CD4-positive, alpha-beta T cell treated with Interleukin-12 subunit alpha and Interleukin-12 subunit beta, for 1 hour (primary cell): Measurements from ENCODE around the gene BLM.

Source experiments
- DNase-seq: peaks from one replicate; pipeline ENCODE4 v3.0.0-alpha.2; 2020

Gene BLM

GRCh38 chr15:90790561-90790960 lies 73.4 kb downstream of the BLM start:
- no peak for DNase-seq

- DNase-seq = no peak
These were observed 77.4 kb downstream of the BLM start for GRCh38 chr15:90794538-90794937.

GRCh38 chr15:90799639-90800170 lies 82.6 kb downstream of the BLM start:
- DNase-seq = no peak

GRCh38 chr15:90801803-90802202 lies 84.7 kb downstream of the BLM start:
- no peak for DNase-seq

GRCh38 chr15:90807074-90807785 lies 90.1 kb downstream of the BLM start:
- DNase-seq = no peak

- DNase-seq = no peak
These were observed 90.6 kb downstream of the BLM start for GRCh38 chr15:90807786-90808086.

- DNase-seq = no peak
These were observed 91.5 kb downstream of the BLM start for GRCh38 chr15:90808517-90809235.

GRCh38 chr15:90809536-90809935 lies 92.4 kb downstream of the BLM start:
- DNase-seq = no peak

GRCh38 chr15:90810354-90810753 lies 93.2 kb downstream of the BLM start:
- no peak for DNase-seq

- no peak for DNase-seq
These were observed 95.2 kb downstream of the BLM start for GRCh38 chr15:90812171-90812957.

GRCh38 chr15:90812958-90813265 lies 95.8 kb downstream of the BLM start:
- no peak for DNase-seq

GRCh38 chr15:90813796-90814190 lies 96.6 kb downstream of the BLM start:
- DNase-seq = no peak

GRCh38 chr15:90814191-90814821 lies 97.2 kb downstream of the BLM start:
- DNase-seq = no peak

GRCh38 chr15:90816401-90817116 lies 99.4 kb downstream of the BLM start:
- peak; percentile 29 for DNase-seq

GRCh38 chr15:90817117-90818057 lies 100.2 kb downstream of the BLM start:
- DNase-seq = no peak

- no peak for DNase-seq
These were observed 101.4 kb downstream of the BLM start for GRCh38 chr15:90818251-90819210.

GRCh38 chr15:90819390-90819789 lies 102.2 kb downstream of the BLM start:
- no peak for DNase-seq

GRCh38 chr15:90819850-90820249 lies 102.7 kb downstream of the BLM start:
- DNase-seq = no peak

- DNase-seq = no peak
These were observed 103.3 kb downstream of the BLM start for GRCh38 chr15:90820481-90820880.

GRCh38 chr15:90822204-90822955 lies 105.2 kb downstream of the BLM start:
- no peak for DNase-seq
